Right renal cortex interstitium (tissue), 3 donors: ENCODE data around the gene KCTD4. TPM values are rescaled to one million over a fixed set of nuclear protein-coding genes. Genes with fewer than 3 reads are reported as not detected.
"Not testable (repeated sequence)": the region's sequence is repeated elsewhere in the genome, so short reads cannot be mapped to it uniquely, and the experiment has no call there.

Experiments
- DNase-seq, 3 donors: peaks; one replicate each; pipeline ENCODE4 v3.0.0-alpha.2; 2013; ENCODE audit warnings: low read depth in 3 of 3, low spot score in 2 of 3
- polyA plus RNA-seq, 3 donors: library from polyadenylated mRNA; unstranded; fragments of 120-200 nt; gene quantifications; one replicate each; pipeline ENCODE4 v1.2.1, GENCODE V29; 2013; ENCODE audit not compliant: insufficient read length in 3 of 3

KCTD4 gene
- polyA plus RNA-seq, 3 donors: 0.25 to 0.83 (median 0.61) TPM

- no peak for DNase-seq
Measured at GRCh38 chr13:45218689-45219088, 17.8 kb upstream of the KCTD4 start.

DNA sequence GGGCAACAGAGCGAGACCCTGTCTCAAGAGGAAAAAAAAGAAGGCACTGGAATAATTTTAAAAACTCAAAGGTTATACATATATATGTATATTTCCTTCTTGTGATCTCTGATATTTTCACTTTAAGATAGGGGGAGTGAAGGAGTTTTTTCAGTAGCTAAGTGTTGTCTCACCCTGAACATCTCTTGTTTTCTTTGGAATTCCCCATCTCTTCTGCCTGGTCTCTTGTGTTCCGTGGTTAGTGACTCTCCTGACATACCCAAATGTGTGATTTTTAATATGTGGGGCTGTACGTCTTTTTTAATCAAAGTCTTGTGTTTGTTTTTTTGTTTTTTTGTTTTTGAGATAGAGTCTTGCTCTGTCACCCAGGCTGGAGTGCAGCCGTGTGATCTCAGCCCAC, 15.3 kb upstream of the KCTD4 start:
- DNase-seq: no peak

GRCh38 chr13:45215392-45216077, 14.7 kb upstream of the KCTD4 start:
- no peak for DNase-seq

- DNase-seq: no peak
Measured at GRCh38 chr13:45209229-45209628, 8.4 kb upstream of the KCTD4 start.

DNA sequence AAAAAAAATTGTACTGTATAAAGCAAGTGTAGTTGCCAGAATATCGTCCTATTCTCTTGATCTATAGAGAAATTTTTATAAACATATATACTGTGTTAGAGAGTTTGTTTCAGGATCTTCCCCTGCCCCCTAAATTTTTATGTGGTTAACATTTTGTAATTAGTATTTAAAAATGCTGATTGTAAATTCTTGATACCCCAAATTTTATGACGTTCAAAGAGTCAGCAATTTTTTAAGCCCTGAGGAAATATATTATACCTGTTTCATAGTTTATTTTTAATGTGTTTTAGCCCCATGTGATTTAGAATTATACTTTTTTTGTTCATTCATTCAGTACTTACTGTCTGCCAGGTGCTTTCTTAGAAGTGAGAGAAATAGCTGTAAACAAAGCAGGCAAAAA, 7.3 kb upstream of the KCTD4 start:
- DNase-seq: no peak

DNA sequence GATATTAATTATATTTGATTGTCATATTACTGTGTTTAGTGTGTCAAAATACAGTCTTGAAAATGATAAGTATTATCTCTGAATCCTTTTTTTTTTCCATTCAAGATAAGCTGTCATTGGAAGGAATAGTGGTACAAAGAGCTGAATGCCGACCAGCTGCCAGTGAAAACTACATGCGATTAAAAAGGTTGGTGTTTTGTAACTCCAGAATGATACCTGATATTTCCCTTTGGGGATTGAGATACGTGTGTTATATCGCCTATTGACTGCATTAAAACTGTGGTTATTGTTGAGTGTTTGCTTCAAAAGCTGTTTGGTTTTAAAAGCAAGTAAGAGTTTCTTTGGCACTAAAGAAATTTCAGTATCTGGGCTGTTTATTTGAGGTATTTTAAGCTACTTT, 6.5 kb upstream of the KCTD4 start:
- no peak for DNase-seq

GRCh38 chr13:45206340-45206739, 5.5 kb upstream of the KCTD4 start:
- no peak for DNase-seq

DNA sequence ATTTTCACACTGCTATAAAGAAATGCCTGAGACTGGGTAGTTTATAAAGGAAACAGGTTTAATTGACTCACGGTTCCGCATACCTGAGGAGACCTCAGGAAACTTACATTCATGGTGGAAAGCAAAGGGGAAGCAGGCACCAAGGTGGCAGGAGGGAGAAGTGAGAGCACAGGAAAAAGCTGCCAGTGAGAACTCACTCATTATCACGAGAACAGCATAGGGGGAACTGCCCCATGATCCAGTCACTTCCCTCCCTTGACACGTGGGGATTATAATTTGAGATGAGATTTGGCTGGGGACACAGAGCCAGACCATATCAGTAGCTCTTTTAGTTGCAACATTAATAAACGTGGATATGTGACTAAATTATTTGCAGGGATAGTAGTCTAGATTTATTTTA, 4.3 kb upstream of the KCTD4 start:
- no peak for DNase-seq

DNA sequence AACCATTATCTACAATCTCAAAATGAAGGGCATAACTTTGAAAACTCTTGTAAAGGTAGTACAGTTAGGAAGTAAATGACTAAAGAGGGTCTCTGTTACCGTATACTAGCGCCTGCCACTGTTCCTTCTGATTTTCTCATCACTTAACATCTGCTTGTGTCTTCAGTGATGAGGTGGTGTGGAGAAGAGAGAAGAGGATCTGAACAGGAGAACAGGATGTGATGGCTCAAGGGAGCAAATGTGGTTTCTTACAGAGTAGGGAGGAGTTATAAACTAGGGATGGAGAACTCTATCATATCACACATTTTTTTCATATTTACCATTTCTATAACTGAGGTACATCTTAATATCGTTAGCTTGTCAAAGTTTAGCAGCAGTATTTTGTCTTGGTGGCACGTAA, 1.1 kb downstream of the KCTD4 start:
- no peak for DNase-seq

GRCh38 chr13:45198924-45199323, 1.9 kb downstream of the KCTD4 start:
- DNase-seq: no peak

DNA sequence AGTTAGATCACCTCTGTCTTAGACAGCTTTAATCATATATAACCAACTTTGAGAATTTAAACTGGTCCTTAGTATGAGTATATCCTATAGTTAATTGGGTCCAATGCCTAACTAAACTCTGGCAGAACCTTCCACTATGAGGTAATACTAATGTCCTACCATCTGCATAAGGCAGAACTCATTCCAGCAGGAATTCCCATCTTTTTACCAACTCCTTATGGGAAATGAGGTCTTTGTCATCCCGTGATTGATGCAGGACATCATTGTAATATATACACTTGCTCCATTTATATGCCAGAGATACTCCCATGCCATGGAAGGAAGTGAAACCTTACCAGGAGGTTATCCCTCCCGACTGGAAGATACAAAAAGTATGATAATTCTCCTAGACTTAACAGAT, 2.8 kb downstream of the KCTD4 start:
- no peak for DNase-seq

GRCh38 chr13:45196622-45197021, 4.2 kb downstream of the KCTD4 start:
- no peak for DNase-seq

DNA sequence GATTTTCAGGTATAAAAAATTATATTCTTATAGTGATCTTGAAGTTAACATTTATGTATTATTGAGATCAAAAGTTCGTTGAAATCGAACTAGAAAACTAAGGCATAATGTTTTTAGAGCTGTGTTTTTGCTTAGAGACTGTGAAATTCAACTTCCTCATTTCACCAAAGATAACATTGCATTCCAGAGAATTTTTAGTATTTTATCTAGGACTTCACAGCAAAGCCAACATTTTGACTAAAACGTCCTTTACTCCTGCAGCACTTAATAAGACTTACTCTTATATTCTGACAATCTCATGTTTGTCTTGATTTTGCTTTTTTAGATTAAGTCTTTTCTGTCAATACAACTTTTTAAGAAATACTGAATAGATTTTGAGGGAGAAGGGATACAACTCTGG, 4.7 kb downstream of the KCTD4 start:
- no peak for DNase-seq

- no peak for DNase-seq
Measured at GRCh38 chr13:45195421-45195820, 5.4 kb downstream of the KCTD4 start.

- no peak for DNase-seq
Measured at GRCh38 chr13:45194081-45194939, 6.5 kb downstream of the KCTD4 start.

DNA sequence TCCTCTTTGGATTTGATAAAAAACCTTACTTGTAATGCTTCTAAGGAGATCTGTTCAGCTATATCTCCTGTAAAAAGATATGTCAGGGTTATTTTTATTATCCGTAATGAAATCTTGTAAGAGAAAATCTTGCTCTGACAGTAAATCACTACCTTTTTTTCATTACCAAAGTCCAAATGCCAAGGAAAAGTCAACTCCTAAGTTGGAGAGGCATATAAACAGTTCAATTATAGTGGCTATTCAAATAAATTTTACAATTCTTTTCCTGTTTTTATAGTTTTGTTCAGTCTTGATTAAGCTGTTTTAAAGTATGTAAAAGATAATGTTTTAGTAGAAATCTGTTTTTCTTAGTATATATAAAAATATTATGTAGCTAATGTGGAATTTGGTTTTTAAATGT, 9.0 kb downstream of the KCTD4 start:
- no peak for DNase-seq

DNA sequence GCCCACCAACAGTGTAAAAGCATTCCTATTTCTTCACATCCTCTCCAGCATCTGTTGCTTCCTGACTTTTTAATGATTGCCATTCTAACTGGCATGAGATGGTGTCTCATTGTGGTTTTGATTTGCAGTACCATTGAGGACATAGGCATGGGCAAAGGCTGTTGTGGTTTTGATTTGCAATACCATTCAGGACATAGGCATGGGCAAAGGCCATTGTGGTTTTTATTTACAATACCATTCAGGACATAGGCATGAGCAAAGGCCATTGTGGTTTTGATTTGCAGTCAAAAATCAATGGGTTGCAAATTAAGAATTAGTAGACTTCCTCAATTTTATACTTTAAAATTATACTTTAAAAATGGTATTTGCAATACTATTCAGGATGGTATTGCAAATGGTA, 11.3 kb downstream of the KCTD4 start:
- DNase-seq: not testable (repeated sequence)

DNA sequence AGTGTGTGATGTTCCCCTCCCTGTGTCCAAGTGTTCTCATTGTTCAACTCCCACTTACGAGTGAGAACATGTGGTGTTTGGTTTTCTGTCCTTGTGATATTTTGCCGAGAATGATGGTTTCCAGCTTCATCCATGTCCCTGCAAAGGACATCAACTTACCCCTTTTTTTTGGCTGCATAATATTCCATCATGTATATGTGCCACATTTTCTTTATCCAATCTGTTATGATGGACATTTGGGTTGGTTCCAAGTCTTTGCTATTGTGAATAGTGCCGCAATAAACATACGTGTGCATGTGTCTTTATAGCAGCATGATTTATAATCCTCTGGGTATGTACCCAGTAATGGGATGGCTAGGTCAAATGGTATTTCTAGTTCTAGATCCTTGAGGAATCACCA, 11.8 kb downstream of the KCTD4 start:
- not testable (repeated sequence) for DNase-seq

DNA sequence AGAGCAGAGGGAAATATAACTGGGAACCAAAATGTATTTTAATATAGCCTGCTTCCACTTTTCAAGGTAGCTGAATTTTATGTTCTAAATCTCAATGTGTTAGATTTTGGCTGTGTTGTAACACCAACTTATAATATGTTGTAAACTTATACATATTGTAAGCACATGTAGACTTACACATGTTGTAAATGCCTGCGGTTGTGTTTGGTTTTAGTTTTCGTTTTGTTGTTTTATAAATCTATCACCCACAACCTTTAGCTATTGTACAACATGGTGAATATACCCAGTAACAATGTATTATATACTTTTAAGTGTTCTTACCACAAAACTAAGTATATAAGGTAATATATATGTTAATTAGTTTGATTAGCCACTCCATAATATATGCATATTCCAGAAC, 15.6 kb downstream of the KCTD4 start:
- DNase-seq: no peak

DNA sequence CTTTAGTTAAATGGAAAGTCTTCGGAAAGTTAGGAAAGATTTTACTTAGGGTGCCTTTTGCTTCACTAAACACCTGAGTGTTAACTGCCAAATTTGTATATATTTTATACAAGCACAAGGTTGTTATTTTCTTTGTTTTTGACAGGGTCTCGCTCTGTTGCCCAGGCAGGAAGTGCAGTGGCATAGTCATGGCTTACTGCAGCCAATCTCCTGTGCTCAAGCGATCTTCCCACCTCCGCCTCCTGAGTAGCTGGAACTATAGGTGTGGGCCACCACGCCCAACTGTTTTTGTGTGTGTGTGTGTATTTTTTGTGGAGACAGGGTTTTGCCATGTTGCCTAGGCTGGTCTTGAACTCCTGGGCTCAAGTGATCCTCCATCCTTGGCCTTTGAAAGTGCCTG, 16.2 kb downstream of the KCTD4 start:
- no peak for DNase-seq

DNA sequence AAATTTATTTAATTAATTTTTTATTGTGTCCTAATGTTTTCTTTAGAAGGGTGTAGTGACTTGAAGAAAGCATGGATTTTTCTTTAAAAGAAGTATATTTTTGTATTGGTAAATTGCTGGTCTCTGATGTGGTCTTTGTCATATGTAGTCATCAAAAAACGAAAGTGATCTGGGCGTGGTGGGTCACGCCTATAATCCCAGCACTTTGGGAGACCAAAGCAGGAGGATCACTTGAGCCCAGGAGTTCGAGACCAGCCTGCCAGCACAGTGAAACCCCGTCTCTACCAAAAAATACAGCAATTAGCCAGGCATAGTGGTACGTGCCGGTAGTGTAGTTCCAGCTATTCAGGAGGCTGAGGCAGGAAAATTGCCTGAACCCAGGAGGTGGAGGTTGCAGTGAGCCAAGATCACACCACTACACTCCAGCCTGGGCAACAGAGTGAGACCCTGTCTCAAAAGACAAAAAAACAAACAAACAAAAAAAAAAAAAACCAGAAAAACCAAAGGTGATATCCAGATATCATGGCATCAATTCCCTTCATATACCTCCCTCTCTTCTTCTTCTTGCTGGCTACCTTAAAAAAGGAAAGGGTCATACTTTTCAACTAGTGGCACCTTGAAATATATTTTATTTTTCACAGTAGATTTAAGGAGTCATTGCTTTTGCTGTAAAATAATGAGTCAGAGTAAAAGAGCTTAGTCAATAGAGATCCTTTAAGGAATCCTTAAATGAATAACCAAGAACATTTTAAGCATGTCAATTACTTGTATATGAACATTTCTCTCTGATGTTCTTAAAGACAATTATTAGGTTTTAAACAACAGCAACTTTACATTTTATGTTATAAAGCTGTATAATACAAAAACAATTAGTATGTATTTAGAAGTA, 19.9 kb downstream of the KCTD4 start:
- DNase-seq: no peak
